ENCODE data around the gene B4GALT3.

The B4GALT3 gene

GRCh38 chr1:161195171-161195570 lies 17.9 kb upstream of the B4GALT3 start:
- no peaks in the 10 kb centered on the region for H3K27me3 ChIP-seq (ENCODE audit: insufficient read depth, low read length)
- H3K36me3 ChIP-seq (ENCODE audit: insufficient read depth, low read length), result peaks cover 29% of the 10 kb centered on the region; the same call in 1 of the 2 replicates
- H3K27ac ChIP-seq (ENCODE audit: low read depth, low read length), result no peak overlapping the region
- H3K4me3 ChIP-seq (ENCODE audit: low read length), result no peak overlapping the region
- H3K4me1 ChIP-seq (ENCODE audit: insufficient read depth, low read length), result peaks cover 39% of the 10 kb centered on the region
- WGBS, result 86% methylated on average over 4 of the region's 4 CpGs
- no peak overlapping the region for H3K9ac ChIP-seq (ENCODE audit: low read depth, low read length)
- H3K9me3 ChIP-seq (ENCODE audit: insufficient read depth, low read depth, low read length), result no peaks in the 10 kb centered on the region

- Histone ChIP-seq H3K9ac (ENCODE audit: low read depth, low read length) (no peak overlapping the region), H3K27me3 (ENCODE audit: insufficient read depth, low read length) (no peaks in the 10 kb centered on the region), H3K4me3 (ENCODE audit: low read length) (no peak overlapping the region), H3K4me1 (ENCODE audit: insufficient read depth, low read length) (peaks cover 24% of the 10 kb centered on the region), H3K36me3 (ENCODE audit: insufficient read depth, low read length) (peaks cover 29% of the 10 kb centered on the region; the same call in 1 of the 2 replicates), H3K27ac (ENCODE audit: low read depth, low read length) (no peak overlapping the region), H3K9me3 (ENCODE audit: insufficient read depth, low read depth, low read length) (no peaks in the 10 kb centered on the region)
- 93% methylated on average over 21 of the region's 21 CpGs for WGBS
Observed at GRCh38 chr1:161193561-161194235, 16.4 kb upstream of the B4GALT3 start.

DNA sequence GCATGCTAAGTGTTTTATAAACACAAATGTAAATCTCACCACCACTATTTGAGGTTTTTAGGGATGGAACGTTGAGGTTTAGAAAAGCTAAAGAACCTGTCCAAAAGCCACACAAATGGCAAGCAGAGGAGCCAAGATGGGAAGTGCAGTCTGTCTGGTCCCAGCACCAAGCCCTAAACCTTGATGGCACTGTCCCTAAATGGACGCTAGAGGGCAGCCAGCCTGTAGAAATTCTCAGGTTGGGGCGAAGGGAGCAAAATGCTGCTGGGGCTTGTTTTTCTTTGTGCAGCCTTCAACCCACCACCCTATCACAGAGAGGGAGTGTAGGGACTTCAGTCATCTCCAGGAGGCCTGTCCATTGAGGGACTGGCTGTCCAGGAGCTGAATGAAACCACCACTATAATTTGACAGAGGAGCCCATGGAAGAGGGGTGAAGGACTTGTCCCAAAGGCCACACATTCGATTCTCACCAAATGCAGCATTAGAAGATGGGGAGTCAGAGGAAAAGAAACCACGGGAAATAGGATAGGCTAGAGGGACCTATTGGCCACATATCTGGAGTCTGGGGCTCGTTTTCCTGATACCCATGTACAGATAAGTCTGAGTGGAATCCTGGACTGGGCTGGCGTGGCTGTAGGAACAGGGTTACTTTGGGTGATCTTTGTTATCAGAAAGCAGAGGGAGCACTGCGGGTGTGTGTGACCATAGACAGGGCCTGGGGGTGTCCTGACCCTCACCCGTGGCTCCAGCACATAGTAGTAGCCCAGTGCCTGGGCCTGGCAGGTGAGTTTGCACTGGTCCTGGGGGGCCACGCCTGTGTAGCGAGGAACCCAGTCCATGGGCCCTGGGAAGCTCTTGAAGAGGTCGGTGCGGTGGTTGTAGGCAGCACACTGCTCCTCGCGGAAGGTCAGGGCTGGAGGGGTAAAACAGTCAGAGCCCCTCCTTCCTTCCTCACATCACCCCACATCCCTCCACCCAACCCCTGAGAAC lies 15.5 kb upstream of the B4GALT3 start:
- H3K27me3 ChIP-seq (ENCODE audit: insufficient read depth, low read length), result no peaks in the 10 kb centered on the region
- no peaks in the 10 kb centered on the region for H3K9me3 ChIP-seq (ENCODE audit: insufficient read depth, low read depth, low read length)
- H3K9ac ChIP-seq (ENCODE audit: low read depth, low read length), result no peak overlapping the region
- no peak overlapping the region for H3K4me3 ChIP-seq (ENCODE audit: low read length)
- H3K36me3 ChIP-seq (ENCODE audit: insufficient read depth, low read length), result peaks cover 29% of the 10 kb centered on the region; the same call in 1 of the 2 replicates
- WGBS, result 76% methylated on average over 14 of the region's 15 CpGs
- H3K4me1 ChIP-seq (ENCODE audit: insufficient read depth, low read length), result peaks cover 15% of the 10 kb centered on the region
- no peak overlapping the region for H3K27ac ChIP-seq (ENCODE audit: low read depth, low read length)

- peaks cover 29% of the 10 kb centered on the region; the same call in 1 of the 2 replicates for H3K36me3 ChIP-seq (ENCODE audit: insufficient read depth, low read length)
- H3K4me3 ChIP-seq (ENCODE audit: low read length), result no peak overlapping the region
- no peak overlapping the region for H3K9ac ChIP-seq (ENCODE audit: low read depth, low read length)
- H3K27me3 ChIP-seq (ENCODE audit: insufficient read depth, low read length), result no peaks in the 10 kb centered on the region
- H3K27ac ChIP-seq (ENCODE audit: low read depth, low read length), result no peak overlapping the region
- H3K4me1 ChIP-seq (ENCODE audit: insufficient read depth, low read length), result peaks cover 8% of the 10 kb centered on the region
- no peaks in the 10 kb centered on the region for H3K9me3 ChIP-seq (ENCODE audit: insufficient read depth, low read depth, low read length)
- WGBS, result 86% methylated on average over 8 of the region's 8 CpGs
Observed at GRCh38 chr1:161191971-161192370, 14.7 kb upstream of the B4GALT3 start.

DNA sequence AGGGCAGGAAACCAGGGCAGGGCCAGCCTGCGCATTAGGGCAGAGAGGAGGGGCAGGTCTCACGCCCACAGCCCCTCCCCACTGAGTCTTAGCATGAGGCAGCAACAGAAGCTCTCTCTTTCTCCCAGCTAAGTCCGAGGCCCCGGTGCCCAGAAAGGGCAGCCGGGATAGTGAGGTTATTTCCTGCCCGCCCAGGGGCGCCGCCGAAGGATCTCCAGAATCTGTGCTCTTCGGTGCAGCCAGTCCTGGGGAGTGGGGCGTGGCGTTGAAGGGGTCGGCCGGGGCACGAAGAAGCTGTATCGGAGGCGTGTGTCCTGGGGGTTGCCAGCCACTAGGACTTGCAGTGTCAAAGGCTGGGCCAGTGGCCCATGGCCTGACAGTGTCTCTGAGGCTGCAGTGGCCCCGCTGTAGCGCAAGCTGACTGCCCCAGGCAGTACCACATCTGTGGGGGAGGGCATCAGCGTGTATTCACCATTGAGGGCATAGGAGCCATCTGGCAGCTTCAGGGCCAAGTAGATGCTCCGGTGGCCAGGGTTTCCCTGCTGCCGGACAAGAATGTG lies 13.7 kb upstream of the B4GALT3 start:
- WGBS, result 77% methylated on average over 22 of the region's 22 CpGs

GRCh38 chr1:161189036-161189435 lies 11.7 kb upstream of the B4GALT3 start:
- Histone ChIP-seq H3K4me1 (ENCODE audit: insufficient read depth, low read length) (0 out of 2 replicates have a peak, but pooled peaks cover 3% of the 10 kb centered on the region), H3K27me3 (ENCODE audit: insufficient read depth, low read length) (no peaks in the 10 kb centered on the region), H3K27ac (ENCODE audit: low read depth, low read length) (no peak overlapping the region), H3K9ac (ENCODE audit: low read depth, low read length) (no peak overlapping the region), H3K9me3 (ENCODE audit: insufficient read depth, low read depth, low read length) (no peaks in the 10 kb centered on the region), H3K36me3 (ENCODE audit: insufficient read depth, low read length) (peaks cover 17% of the 10 kb centered on the region; the same call in 1 of the 2 replicates), H3K4me3 (ENCODE audit: low read length) (no peak overlapping the region)
- WGBS, result 94% methylated on average over 5 of the region's 5 CpGs

More for the DNA sequence above, 13.7 kb upstream of the B4GALT3 start:
- Histone ChIP-seq H3K4me3 (ENCODE audit: low read length) (no peak overlapping the region), H3K27ac (ENCODE audit: low read depth, low read length) (no peak overlapping the region), H3K27me3 (ENCODE audit: insufficient read depth, low read length) (no peaks in the 10 kb centered on the region), H3K36me3 (ENCODE audit: insufficient read depth, low read length) (peaks cover 29% of the 10 kb centered on the region; the same call in 1 of the 2 replicates), H3K9me3 (ENCODE audit: insufficient read depth, low read depth, low read length) (no peaks in the 10 kb centered on the region), H3K4me1 (ENCODE audit: insufficient read depth, low read length) (no peaks in the 10 kb centered on the region), H3K9ac (ENCODE audit: low read depth, low read length) (no peak overlapping the region)

- 96% methylated on average over 6 of the region's 6 CpGs for WGBS
- Histone ChIP-seq H3K27me3 (ENCODE audit: insufficient read depth, low read length) (no peaks in the 10 kb centered on the region), H3K9ac (ENCODE audit: low read depth, low read length) (no peak overlapping the region), H3K4me3 (ENCODE audit: low read length) (no peak overlapping the region), H3K4me1 (ENCODE audit: insufficient read depth, low read length) (0 out of 2 replicates have a peak, but pooled peaks cover 3% of the 10 kb centered on the region), H3K36me3 (ENCODE audit: insufficient read depth, low read length) (peaks cover 14% of the 10 kb centered on the region; the same call in 1 of the 2 replicates), H3K9me3 (ENCODE audit: insufficient read depth, low read depth, low read length) (no peaks in the 10 kb centered on the region), H3K27ac (ENCODE audit: low read depth, low read length) (no peak overlapping the region)
Observed at GRCh38 chr1:161188381-161188780, 11.1 kb upstream of the B4GALT3 start.

DNA sequence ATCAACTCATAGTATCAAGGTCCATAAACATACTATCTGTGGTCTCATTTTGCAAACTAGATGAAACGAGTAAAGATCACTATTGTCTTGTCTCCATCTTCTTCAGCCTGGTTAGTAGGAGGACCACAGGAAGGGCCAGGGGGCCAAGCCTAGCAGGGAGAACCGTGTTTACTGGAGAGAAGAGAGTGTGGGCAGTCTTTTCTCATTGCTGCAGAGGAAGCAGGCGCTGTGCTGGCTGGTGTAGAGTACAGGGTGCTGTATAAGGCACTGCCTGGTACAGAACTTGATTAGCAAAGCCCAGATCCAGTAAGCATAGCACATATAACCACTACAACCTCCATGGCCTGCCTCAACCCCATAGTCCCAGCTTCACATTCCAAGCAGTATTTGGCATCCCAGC lies 10.0 kb upstream of the B4GALT3 start:
- 0 out of 2 replicates have a peak, but pooled peaks cover 3% of the 10 kb centered on the region for H3K4me1 ChIP-seq (ENCODE audit: insufficient read depth, low read length)
- H3K4me3 ChIP-seq (ENCODE audit: low read length), result no peak overlapping the region
- H3K27me3 ChIP-seq (ENCODE audit: insufficient read depth, low read length), result no peaks in the 10 kb centered on the region
- no peak overlapping the region for H3K9ac ChIP-seq (ENCODE audit: low read depth, low read length)
- H3K9me3 ChIP-seq (ENCODE audit: insufficient read depth, low read depth, low read length), result no peaks in the 10 kb centered on the region
- no peak overlapping the region for H3K27ac ChIP-seq (ENCODE audit: low read depth, low read length)
- WGBS, result 84% methylated on average over 3 of the region's 3 CpGs
- peaks cover 13% of the 10 kb centered on the region; the same call in 1 of the 2 replicates for H3K36me3 ChIP-seq (ENCODE audit: insufficient read depth, low read length)

DNA sequence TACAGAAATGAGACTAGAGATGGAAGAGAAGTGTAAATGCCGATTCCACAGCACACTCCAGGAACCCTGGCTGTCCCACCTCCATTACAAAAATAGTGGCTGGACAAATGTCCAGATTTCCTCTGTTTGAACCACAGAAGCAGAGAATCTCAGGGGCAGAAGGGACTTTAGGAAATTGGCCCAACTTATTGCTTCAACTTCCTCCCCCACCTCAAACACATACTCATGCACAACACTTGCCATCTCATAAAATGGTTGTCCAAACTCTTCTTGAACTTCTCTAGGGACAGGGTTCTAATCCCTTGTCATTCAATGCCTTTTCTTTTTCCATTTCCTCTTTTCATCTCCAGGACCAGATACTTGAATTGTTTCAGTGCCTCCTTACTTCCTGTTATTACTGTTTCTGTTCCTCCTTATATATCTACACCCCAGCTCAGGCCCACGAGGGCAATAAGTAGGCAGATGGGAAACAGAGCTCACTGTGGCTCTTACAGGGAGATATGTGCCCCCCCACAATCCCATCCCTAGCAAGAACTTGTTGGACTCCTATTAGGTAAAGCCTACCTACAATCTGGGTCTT lies 8.5 kb upstream of the B4GALT3 start:
- Histone ChIP-seq H3K27me3 (ENCODE audit: insufficient read depth, low read length) (no peaks in the 10 kb centered on the region), H3K9me3 (ENCODE audit: insufficient read depth, low read depth, low read length) (no peaks in the 10 kb centered on the region), H3K9ac (ENCODE audit: low read depth, low read length) (no peak overlapping the region), H3K27ac (ENCODE audit: low read depth, low read length) (no peak overlapping the region), H3K4me1 (ENCODE audit: insufficient read depth, low read length) (0 out of 2 replicates have a peak, but pooled peaks cover 3% of the 10 kb centered on the region), H3K36me3 (ENCODE audit: insufficient read depth, low read length) (no peaks in the 10 kb centered on the region), H3K4me3 (ENCODE audit: low read length) (no peak overlapping the region)
- WGBS, result 94% methylated on average over 2 of the region's 2 CpGs

DNA sequence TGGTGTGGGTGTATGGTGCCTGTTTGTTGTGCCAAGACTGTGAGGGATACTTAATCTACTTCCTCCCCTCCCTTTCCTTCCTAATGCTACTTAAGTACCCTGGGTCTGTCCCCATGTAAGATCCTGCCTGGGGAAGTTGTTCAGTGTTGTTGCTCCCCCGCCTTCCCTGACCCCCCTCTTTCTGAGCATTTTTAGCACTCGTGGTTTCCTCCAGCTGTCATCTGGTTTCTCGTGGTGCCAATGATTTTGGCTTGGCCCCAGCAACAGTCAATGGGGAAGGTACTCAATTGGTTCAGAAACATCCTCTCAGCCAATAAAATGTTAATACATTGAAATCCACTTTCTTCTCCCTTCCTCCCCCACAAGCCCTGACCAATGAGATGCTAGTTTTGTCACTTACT lies 8.0 kb upstream of the B4GALT3 start:
- H3K9me3 ChIP-seq (ENCODE audit: insufficient read depth, low read depth, low read length), result no peaks in the 10 kb centered on the region
- WGBS, result 55% methylated on average over 3 of the region's 3 CpGs
- H3K36me3 ChIP-seq (ENCODE audit: insufficient read depth, low read length), result no peaks in the 10 kb centered on the region
- no peaks in the 10 kb centered on the region for H3K27me3 ChIP-seq (ENCODE audit: insufficient read depth, low read length)
- H3K4me3 ChIP-seq (ENCODE audit: low read length), result no peak overlapping the region
- no peak overlapping the region for H3K27ac ChIP-seq (ENCODE audit: low read depth, low read length)
- H3K4me1 ChIP-seq (ENCODE audit: insufficient read depth, low read length), result 0 out of 2 replicates have a peak, but pooled peaks cover 3% of the 10 kb centered on the region
- no peak overlapping the region for H3K9ac ChIP-seq (ENCODE audit: low read depth, low read length)
